HL-60/S4 treated with retinoic acid at 250 ng/mL for 4 days and 3 days (cell line): Measurements from ENCODE around the gene DTHD1.

Experiments used
- in situ Hi-C: fragments of 300-500 bp; cut with MboI; formaldehyde crosslinking; loops from 2 replicates; pipeline ENCODE4 v1.7.0; 2022; ENCODE audit warnings: low sequenced_read_pairs

Gene DTHD1

DNA sequence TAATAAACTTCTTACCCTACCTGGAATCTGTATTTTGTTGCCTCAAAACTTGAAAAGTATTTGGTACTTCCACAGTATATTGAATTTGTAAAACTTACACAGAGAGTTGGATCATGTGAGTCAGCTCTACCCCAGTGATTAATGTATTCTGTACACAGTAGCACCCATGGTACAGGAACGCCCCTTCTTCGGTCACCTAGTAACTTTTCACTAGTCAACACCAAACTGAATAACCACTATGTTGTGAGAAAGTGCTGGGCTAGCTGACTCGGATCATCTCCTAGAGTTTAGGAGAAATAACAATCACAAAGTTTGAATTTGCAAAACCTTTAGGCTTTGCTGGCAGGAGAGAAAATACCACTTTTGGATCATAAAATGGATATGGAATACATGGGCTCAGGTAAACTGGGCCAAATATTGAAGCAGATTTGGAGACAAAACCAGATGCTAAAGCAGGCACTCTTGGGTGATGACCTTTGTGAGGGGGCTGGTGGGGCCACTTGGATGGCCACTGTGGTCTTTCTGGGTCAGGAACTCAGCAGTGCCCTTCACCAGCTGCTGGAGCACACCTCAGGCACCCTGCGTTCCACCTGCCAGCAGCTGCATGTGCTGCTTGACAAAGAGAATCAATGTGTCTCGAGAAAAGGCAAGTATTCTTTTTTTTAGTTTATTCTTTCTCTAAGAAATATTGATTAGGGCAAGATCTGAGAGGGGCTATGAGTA lies at the start of gene DTHD1:
Gene DTHD1 (plus strand): TSS at position 233 of the 723 bp plus-strand sequence. CDS start 143 bp downstream, at position 376.
- in situ Hi-C loops: no loop called here

DNA sequence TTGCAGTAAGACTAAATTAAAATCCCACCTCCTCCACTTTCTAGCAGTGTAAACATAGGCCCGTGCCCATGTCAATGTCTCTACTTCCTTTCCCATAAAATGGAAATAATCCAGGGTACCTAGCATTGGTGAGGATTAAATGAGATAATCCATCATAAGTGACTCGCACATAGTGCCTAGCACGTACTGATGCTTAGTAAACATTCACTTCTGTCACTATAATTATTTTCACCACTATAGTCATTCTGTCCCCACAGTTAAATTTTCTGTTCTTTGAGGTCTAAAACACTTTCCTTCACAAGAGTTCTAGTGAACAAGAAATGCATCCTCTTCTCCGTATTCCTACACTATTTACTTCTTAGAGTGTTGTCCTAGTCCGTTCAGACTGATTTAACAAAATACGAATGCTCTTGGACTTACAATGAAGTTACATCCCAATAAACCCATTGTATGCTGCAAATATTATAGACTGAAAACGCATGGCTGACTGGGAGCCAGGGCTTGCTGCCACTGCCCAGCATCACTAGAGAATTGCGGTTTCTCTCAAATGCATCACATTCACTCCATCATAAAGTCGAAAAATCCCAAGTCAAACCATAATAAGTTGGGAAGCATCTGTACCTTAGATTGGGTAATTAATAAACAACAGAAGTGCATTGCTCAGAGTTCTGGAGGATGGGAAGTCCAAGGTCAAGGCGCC lies 47.7 kb upstream of the DTHD1 start:
- in situ Hi-C loops: no loop called here

DNA sequence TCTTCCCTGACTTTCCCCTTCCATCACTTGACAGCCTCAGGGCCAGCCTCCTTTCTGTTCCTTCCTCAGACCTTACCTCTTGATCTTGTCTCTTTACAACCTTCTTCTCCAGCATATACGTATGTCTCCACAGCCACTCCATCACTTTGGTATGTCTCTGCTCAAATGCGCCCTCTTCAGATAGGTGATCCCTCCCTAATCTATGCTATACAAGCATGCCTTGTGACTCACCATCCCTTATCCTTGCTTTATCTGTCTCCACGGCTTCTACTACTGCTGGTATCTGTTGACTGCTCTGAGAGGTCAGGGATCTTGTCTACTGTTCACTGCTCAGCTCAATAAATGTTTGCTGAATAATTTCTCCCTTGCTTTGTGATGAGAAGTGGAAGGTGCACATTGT lies 46.1 kb upstream of the DTHD1 start:
- in situ Hi-C loops: no loop called here

DNA sequence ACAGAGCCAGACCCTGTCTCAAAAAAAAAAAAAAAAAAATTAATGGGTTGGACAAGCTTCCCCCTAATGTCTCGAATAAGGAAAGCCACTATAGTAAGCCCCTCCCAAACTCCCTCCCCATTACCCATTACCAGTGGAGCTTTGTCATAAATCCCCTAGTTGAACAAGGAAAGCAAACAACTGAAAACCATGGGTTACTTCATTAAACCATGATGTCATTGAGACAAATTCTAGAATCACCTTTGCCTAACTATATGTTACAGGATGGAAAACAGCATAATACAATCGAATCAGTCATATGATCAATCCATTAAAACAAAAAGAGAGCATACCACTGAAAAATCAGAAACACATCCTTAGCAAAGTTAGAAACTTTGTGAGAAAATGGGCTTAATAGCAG lies 45.3 kb upstream of the DTHD1 start:
- in situ Hi-C loops: no loop called here

DNA sequence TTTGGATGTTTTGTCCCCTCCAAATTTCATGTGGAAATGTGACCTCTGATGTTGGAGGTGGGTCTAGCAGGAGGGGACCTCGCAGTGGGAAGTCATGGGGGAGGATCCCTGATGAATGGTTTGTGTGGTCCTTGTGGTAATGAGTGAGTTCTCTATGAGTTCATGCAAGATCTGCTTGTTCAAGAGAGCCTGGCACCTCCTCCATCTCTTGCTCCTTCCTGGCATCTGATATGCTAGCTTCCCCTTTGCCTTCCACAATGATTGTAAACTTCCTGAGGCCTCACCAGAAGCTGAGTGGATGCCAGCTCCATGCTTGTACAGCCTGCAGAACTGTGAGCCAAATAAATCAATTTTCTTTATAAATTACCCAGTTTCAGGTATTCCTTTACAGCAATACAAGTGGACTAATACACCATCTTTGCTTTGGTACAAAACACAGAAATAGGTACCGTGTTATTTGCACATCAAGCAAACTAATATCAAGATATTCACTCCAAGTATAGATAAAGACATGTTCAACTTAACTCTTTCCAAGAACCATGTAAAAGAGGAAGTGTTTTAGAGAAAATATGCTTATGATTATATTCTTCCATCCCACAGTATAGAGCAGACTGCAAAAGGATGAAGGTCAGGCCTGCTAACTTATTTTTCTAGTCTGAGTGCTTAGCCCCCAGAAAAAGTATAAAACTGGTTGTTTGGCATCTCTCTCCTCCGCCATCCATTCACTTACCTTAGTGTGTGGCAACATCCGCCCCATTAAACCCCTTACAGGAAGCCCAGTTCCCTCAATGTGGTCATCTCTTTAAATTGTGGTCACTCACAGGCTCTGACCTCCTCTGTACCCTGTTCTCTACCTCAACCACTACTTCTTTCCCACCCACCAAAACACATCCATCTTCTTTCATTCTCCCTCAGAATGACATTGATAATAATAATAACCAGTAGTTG lies 43.8 kb upstream of the DTHD1 start:
- in situ Hi-C loops: no loop called here

DNA sequence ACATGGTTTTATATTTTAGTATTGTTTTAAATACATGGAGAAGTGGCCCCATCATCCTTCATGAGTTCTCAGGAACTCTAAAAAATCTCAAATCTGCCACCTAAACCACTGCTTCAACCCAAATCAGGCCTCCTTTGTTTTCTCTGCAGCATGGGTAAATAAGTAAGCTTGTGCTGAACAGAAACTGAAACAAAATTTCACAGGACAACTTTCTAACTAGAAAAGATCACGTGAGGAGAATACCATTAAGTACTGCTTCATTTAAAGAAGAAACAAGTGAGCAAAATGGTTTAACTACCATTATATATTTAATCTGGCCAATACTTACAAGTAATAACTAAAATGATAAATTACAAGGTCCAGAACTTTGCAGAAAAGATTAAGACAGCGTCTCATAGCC lies 39.6 kb upstream of the DTHD1 start:
- in situ Hi-C loops: no loop called here

DNA sequence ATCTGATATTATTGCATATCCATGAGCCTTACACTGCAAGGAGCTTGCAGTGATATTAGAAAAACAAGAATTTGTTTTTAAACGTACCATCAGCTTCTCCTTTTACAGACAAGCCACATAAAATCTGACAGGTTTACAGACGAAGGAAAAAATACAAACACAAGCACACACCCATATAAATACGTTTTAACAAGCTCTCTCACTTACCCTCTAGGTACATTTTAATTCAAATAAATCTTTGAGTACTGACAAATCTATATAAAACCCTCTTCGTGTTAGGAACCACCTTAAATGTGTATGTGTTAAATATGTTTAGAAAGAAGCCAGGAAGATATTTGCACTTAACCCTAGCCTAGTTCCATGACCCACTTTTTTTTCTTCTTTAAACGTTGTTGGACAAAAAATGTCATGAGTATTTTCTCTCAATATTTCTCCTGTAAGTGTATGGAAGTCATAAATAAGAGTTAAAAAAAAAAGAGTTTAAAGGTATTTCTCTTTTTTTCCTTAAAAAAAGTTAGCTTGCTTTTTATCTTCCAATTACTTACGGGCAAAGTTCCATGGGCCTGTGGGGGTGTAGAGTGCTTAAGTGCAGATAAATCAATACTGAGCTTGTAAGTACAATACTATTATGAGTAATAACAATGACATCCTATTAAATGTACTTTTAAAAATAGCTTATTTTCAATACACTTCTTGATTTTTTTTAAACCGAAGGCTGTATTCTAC lies 38.6 kb upstream of the DTHD1 start:
- in situ Hi-C loops: no loop called here

DNA sequence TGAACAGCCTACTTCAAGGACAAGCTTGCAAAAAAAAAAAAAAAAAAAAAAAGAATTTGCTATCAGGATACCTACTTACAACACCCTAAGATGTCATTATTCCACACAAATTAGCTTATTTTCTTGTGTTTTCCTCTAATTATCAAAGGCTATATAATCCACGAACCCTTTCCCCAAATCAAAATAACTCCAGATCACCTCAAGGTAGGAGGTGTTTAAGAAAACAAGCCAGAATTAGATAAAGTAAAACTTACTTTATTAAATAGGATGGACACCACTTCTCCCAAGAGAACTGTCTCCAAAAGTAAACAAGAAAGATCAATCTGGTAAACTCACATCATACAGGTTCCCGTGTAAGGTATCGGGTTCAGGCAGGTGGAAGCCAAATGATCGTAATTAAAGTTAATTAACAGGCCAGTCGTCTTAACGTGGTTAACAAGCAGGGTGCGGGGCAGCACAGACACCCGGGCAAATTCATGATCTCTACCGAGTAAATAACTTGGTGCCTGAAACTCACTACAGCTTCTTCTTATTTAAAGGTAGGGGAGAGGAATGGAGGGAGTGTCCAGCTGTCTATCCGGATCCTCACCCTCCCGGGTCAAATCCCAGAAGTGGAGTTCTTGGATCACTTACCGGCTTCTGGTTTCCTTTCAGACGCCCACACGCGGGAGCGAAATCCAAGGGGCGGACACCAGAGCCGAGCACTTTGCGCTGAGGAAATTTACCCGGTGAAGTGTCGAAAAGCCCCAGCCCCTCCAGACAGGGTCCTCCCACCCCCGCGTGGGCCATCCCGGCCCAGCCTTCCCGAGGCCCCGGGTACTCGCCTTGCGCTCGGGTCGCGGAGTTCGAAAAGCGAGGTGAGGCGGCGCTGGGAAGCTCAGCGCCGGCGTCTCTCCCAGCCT lies 37.8 kb upstream of the DTHD1 start:
- in situ Hi-C loops: no loop called here

DNA sequence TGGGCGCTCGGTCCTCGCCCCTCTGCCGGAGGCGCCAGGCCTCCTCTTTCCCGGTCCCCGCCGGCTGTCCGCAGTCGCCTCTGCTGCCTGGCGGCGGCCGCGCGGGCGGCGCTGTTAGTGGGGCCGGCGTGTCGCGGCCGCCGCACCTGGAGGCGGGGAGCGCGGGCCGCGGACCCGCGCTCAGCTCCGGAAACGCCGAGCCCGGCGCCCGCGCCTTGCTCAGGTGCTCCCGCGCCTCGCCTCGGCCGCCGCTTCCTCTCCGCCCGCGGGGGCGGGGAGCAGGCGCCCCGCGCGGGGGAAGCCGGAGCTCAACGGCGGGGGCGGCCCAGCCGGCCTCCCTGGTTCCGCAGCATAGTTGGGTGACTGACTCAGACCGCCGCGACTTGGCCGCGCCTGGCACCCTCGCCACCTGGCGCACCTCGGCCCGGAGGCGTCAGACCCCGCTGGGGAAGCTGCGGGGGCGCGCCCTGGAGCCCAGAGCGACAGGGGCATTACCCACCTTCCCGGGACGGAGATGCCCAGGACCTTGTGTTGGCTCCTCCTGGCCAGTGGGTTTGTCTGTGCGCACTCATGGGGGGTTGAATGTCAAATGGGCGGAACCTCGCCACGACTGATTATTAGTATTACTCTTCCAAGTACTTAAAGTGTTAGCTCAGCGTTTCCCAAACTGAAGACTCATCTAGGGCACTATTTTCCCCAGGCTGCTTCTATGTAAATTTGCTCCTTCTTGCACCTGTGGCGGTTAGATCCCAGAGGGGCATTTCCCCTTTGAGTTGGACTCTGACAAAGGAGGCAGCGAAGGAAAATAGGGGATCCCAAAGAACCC lies 36.9 kb upstream of the DTHD1 start, which contains the start of gene ARAP2:
Gene ARAP2 (minus strand): TSS at position 258 of the 826 bp plus-strand sequence. CDS start 15,028 bp downstream, outside the sequence.
- in situ Hi-C loops: no loop called here

DNA sequence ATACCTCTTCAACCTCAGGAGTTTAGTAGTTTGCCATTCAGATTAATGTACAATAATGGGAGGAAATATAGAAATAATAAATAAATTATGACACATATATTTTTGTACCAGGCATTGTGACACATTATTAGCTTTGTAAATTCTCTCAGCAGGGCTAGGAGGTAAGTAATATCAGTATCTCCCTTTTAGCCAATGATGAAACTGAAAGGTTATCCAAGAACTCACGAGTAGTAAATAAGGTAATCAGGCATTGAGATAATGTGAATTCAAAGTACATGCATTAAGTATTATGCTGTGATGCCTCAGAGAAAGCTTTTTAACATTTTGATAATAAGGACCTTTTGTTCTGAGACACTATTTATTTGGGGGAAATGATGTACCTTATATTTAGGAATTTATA lies 31.8 kb upstream of the DTHD1 start:
- in situ Hi-C loops: no loop called here

DNA sequence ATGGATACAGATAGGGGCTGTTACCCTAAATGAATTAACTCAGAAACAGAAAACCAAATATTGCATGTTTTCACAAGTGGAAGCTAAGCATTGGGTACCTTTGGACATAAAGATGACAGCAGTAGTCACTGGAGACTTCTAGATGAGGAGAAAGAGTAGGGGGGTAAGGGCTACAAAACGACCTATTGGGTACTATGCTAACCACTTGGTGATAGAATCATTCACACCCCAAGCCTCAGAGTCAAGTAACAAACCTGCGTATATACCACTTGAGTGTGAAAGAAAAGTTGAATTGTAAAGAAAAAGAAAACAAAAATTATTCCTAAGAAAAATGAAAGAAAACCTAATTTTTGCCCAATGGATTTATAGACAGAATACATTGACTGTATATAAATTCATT lies 29.4 kb upstream of the DTHD1 start:
- in situ Hi-C loops: no loop called here

DNA sequence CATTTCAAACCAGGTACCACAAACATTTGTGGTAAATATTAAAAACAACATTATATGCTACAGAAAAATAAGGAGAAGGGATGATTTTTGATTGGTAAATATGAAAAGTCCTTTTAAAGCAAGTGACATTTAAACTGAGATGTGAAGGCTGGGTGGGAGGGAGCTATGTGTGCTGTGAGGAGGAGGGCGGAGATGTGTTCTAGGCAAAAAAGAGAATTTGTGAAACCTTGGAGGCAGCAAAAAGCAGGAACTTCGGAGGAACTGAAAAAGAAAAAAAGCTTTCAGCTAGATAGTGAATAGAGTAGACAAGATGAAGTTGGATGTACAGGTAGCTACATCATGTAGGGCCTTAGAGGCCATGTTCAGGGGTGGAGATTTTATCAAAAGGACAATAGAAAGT lies 27.0 kb upstream of the DTHD1 start:
- in situ Hi-C loops: no loop called here

DNA sequence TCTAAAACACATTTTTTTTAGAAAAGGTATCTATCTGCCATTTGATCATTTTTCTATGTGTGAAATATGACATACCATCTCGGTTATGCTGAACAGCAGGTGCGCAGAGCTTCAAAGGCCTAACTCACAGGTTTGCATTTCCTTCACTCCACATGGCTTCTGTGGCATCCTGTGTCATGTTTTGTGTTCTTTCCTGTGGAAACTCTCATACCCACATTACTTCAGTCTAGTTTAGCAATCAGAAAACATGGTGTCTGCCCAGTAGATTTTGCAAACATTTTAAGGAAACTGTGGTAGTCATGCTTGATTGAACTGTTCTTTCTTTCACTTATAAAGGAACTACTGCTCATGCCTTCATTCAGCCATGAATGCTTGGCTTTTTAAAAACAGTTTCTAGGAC lies 25.8 kb upstream of the DTHD1 start:
- in situ Hi-C loops: no loop called here

DNA sequence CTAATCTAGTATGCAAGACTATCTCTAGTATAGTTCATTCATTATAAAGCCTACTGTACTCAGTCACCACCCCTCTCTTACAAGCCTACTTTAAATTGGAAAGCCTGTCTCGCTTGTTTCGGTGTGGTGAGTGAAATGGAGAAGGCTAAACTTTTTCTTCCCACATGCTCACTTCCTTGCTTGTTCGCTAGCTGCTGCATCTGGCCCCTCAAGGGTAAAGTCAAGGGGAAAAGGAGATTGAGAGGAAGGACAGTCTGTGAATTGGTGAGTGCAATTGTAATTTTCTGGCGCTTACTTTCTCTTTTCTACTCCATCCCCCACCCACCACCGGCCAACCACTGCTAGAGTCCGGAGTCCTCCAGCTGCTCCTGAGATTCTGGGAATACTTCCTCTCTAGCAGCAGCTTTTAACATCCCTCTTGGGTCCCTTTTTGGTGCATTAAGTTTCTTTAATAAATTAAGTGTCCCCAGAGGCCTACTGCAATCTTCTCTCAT lies 25.0 kb upstream of the DTHD1 start:
- in situ Hi-C loops: no loop called here

DNA sequence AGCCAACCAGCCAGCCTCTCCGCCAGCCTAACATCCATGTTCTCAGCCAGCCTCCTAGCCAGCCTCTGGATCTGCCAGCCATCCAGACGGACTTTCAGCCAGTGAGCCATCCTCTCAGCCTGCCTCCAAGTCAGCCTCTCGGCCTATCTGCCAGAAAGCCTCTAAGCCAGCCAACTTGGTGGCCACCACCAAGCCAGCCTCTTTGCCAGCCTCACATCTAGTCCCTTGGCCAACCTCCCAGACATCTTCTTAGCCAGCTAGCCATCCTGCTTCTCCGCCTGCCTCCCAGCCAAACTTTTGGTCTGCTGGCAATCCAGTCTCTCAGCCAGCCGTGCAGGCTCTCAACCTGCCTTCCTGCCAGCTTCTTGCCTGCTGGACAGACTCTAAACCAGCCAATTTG lies 20.7 kb upstream of the DTHD1 start:
- in situ Hi-C loops: no loop called here

DNA sequence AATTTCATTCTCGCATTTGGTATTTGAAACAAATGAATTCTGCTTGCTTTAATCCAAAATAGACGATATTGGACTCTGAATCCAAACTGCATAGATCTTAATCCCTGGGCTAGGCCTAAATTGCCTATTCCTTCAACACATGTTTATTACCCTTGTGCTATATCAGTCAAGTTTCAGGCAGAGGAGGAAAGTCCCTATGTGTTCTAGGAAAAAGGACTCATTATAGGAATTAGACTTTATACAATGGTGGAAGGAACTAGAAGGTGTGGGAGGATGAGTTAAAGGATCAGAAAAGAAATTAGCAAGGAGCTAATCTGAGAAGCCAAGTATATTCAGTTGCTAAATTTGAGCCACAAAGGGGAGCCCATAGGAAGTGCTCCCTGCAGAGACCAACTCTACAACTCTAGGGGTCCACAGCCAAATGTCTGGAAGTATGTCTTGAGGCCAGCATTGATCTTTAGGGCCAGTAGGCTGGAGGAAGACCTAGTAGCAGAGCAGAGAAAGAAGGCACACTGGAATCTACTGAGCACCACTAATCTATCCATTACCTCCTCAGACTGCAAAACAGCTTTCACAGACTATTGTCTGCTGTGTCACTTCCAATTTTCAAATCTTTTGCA lies 17.1 kb upstream of the DTHD1 start:
- in situ Hi-C loops: no loop called here

DNA sequence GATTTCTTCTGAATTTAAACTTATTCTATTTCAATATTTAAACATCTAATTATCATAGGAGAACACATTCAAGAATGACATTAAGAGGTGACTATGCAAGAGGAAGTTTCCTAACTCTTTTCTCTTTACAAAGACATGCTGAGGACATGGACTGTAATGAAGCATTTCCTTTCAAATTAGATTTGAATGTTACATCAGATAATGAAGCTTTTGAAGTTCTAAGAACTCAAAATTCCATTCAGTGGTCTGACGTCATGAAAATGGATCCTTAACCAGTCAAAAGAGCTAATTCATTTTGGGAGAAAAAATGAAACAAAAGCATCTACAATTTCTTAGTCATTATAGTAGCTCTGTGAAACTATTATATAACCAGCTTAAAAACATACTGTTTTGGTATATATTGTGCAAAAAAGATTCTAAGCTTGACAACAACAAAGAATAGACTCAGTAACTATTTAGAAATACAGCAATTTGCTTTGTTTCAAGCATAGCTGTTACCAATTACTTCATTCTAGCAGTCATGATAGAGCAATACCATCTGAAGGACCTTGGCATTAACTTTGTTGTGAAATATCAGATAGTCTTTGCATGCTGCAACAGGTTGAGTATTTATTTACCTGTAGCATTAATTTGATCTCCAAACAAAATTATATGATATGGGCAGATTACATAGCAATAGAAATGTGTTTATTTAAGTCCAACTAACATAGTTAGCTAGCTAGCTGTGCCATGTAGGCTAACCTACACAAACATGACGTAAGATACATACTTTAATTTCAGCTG lies 13.7 kb upstream of the DTHD1 start:
- in situ Hi-C loops: no loop called here
